Testis (tissue), 3 donors: ENCODE results near the gene PYGO1. TPM values are rescaled to one million over a fixed set of nuclear protein-coding genes. Genes with fewer than 3 reads are reported as not detected.
"Not testable (repeated sequence)": the region's sequence is repeated elsewhere in the genome, so short reads cannot be mapped to it uniquely, and the experiment has no call there.

Source experiments
- DNase-seq: peaks from one replicate; pipeline ENCODE4 v3.0.0-alpha.2; 2019
- H3K27ac ChIP-seq, 2 donors: fragments of 200-600 bp; sonication (generic); one replicate each; pipeline ENCODE4 v1.5.1; 2019
- H3K27me3 ChIP-seq: fragments of 200-600 bp; sonication (generic); one replicate; pipeline ENCODE4 v1.5.1; 2019
- H3K36me3 ChIP-seq: fragments of 200-600 bp; sonication (generic); one replicate; pipeline ENCODE4 v1.5.1; 2017; ENCODE audit warnings: low read depth; ENCODE audit errors: missing control alignments
- H3K4me1 ChIP-seq: fragments of 200-600 bp; sonication (generic); one replicate; pipeline ENCODE4 v1.5.1; 2019
- H3K4me3 ChIP-seq, 2 donors: fragments of 200-600 bp; sonication (generic); one replicate each; pipeline ENCODE4 v1.5.1; 2017 to 2019
- H3K9me3 ChIP-seq: fragments of 200-600 bp; sonication (generic); one replicate; pipeline ENCODE4 v1.5.1; 2017
- POLR2A ChIP-seq: fragments of 450-650 bp; IDR thresholded peaks from one replicate; pipeline ENCODE4 v1.6.1; 2017; ENCODE audit warnings: antibody characterized with exemption, mild to moderate bottlenecking, moderate library complexity
- WGBS, 2 donors: methylation state at CpG; one replicate each; pipeline ENCODE4 v1.1.5; 2018; 5-methylcytosine and 5-hydroxymethylcytosine counted together
- intact Hi-C: fragments of 100-400 bp; cut with DNase I; formaldehyde crosslinking; loops from one replicate; pipeline ENCODE4 v1.15.1; 2023; ENCODE audit warnings: low total_unique reads
- polyA plus RNA-seq: library from polyadenylated mRNA; stranded (reverse); fragments of 350-450 nt; fragmentation: Illumina TruSeq; extraction: RNeasy Lipid Tissue Mini Kit (QIAGEN cat#74804); gene quantifications from one replicate; pipeline ENCODE4 v1.2.3, GENCODE V29; 2014; ENCODE audit warnings: low read depth, low replicate concordance; ENCODE audit not compliant: insufficient read depth
- total RNA-seq, 2 donors: library from RNA; depleted of rRNA; stranded (reverse); fragments of >200 nt; gene quantifications; one replicate each; pipeline ENCODE4 v1.2.3, GENCODE V29; 2016
- TF ChIP-seq, protein P1 (sequence below), 3 experiments: fragments of 450-650 bp in 2 of 3; fragments of 200-600 bp in 1 of 3; sonication (generic) in 1 of 3; IDR thresholded peaks; one replicate each; pipeline ENCODE4 v1.5.1; 2016 to 2019; ENCODE audit warnings: antibody characterized with exemption in 3 of 3, mild to moderate bottlenecking in 2 of 3, moderate library complexity in 1 of 3

Gene PYGO1
- total and polyA plus RNA-seq, 3 donors from 2014 or later = 5.4 to 8.6 (median 8.5) TPM

DNA sequence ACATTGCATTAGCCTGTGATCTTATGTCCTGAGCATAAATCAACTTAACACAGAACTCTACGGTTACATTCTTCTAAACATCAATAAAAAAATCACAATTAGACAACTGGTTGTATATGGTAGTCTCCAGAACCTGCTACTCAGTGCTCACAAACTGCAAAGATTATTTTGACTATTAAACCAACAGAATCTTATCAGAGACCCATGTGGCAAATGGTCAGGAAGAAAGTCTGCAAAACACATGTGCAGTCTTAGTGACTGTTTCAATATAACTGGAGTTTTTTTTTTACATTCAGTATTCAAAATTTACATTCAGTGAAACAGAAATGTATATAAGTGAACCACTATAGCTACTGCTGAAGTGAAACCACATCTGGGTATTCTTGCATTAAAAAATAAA, 27.3 kb upstream of the PYGO1 start:
- Histone ChIP-seq H3K9me3 (no peaks in the 10 kb centered on the region), H3K36me3 (no peaks in the 10 kb centered on the region), H3K27me3 (no peaks in the 10 kb centered on the region), H3K4me3 (no peak overlapping the region), H3K27ac (no peak overlapping the region), H3K4me1 (no peaks in the 10 kb centered on the region)
- TF ChIP-seq, protein P1, sequence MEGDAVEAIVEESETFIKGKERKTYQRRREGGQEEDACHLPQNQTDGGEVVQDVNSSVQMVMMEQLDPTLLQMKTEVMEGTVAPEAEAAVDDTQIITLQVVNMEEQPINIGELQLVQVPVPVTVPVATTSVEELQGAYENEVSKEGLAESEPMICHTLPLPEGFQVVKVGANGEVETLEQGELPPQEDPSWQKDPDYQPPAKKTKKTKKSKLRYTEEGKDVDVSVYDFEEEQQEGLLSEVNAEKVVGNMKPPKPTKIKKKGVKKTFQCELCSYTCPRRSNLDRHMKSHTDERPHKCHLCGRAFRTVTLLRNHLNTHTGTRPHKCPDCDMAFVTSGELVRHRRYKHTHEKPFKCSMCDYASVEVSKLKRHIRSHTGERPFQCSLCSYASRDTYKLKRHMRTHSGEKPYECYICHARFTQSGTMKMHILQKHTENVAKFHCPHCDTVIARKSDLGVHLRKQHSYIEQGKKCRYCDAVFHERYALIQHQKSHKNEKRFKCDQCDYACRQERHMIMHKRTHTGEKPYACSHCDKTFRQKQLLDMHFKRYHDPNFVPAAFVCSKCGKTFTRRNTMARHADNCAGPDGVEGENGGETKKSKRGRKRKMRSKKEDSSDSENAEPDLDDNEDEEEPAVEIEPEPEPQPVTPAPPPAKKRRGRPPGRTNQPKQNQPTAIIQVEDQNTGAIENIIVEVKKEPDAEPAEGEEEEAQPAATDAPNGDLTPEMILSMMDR (IDR thresholded peaks at IDR 0.05) = no peak
- TF ChIP-seq POLR2A = no peak
- intact Hi-C loops = no loop called here
- 81 to 82% methylated on average over 1 of the region's 1 CpG for WGBS, 2 donors
- DNase-seq = no peak

DNA sequence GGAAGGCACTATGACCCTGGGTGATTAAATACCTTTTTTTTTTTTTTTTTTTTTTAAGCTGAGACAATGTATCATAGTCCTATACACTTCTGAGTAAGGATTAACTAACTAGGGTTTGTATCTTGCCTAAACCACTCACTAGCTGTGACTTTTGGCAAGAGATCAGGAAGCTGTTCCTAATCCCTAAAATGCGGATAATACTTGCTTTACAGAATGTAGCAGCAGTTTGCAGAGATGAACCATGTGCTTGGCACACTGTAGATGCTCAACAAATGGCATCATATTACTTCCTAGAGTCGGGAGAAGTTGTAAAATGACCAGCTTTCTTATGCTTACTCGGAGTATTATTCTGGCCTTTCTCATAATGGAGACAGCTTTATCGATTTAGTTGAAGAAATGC, 25.6 kb upstream of the PYGO1 start:
- Histone ChIP-seq H3K9me3 (no peaks in the 10 kb centered on the region), H3K27me3 (no peaks in the 10 kb centered on the region), H3K4me3 (no peak overlapping the region), H3K27ac (no peak overlapping the region), H3K36me3 (no peaks in the 10 kb centered on the region), H3K4me1 (no peaks in the 10 kb centered on the region)
- no peak for DNase-seq
- TF ChIP-seq, protein P1 (IDR thresholded peaks at IDR 0.05) = no peak
- TF ChIP-seq POLR2A = no peak
- WGBS, 2 donors = 81 to 90% methylated on average over 4 of the region's 4 CpGs
- intact Hi-C loops = no loop called here

DNA sequence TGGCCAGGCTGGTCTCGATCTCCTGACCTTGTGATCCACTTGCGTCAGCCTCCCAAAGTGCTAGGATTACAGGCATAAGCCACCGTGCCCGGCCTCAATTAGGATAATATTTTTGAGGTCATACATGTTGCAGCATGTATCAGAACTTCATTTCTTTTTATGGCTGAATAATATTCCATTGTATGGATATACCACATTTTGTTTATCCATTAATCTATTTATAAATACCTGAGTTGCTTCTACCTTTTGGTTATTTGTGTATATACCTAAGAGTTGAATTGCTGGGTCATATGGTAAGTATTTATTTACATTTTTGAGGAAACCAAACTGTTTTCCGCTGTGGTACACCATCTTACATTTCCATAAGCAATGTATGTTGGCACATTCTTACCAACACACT, 18.1 kb upstream of the PYGO1 start:
- H3K27me3 ChIP-seq = no peaks in the 10 kb centered on the region
- no peak overlapping the region for H3K27ac ChIP-seq
- 89 to 93% methylated on average over 5 of the region's 5 CpGs for WGBS, 2 donors
- intact Hi-C loops = no loop called here
- H3K36me3 ChIP-seq = no peaks in the 10 kb centered on the region
- H3K4me3 ChIP-seq = no peak overlapping the region
- H3K4me1 ChIP-seq = no peaks in the 10 kb centered on the region
- TF ChIP-seq, protein P1 (IDR thresholded peaks at IDR 0.05) = no peak
- TF ChIP-seq POLR2A = no peak
- DNase-seq = no peak
- no peaks in the 10 kb centered on the region for H3K9me3 ChIP-seq

DNA sequence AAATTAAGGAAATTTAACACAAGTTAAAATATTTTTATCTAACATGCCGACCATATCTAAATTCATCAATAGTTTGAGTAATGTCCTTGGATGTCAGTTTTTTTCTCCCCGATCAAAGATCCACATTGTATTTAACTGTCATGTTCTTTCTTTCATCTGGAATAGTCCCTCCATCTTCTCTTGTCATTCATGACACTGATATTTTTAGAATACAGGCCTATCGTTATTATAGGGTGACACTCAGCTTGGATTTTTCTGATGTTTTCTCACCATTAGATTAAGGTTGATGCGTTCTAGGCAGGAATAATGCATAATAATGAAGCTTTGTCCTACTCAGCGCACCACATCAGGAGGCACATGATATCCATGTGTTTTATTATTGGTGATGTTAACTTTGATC, 13.2 kb upstream of the PYGO1 start:
- intact Hi-C loops = no loop called here
- no peak for DNase-seq
- WGBS, 2 donors = 82 to 90% methylated on average over 5 of the region's 5 CpGs
- no peaks in the 10 kb centered on the region for H3K36me3 ChIP-seq
- H3K4me1 ChIP-seq = no peaks in the 10 kb centered on the region
- H3K9me3 ChIP-seq = no peaks in the 10 kb centered on the region
- H3K27me3 ChIP-seq = no peaks in the 10 kb centered on the region
- TF ChIP-seq POLR2A = no peak
- TF ChIP-seq, protein P1 (IDR thresholded peaks at IDR 0.05) = no peak
- no peak overlapping the region for H3K4me3 ChIP-seq
- no peak overlapping the region for H3K27ac ChIP-seq

DNA sequence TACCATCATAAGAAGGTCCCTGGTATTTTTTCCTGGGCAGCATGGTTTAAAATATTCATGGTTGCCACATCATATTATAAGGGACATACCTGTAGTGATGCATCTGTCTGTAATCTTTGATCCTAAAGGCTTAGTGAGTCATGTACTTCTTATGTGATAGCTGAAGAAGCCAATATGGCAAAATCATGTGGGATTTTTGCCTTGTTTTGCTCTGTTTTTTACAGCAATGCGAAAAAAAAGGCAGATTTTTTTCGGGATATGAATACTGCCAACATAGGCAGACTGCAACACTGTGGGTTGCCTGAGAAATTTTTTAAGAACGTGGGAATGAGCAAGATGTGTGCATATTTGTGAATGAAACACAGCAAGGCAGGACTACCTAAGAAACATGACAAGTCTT, 11.3 kb upstream of the PYGO1 start:
- TF ChIP-seq, protein P1 (IDR thresholded peaks at IDR 0.05) = no peak
- TF ChIP-seq POLR2A = no peak
- Histone ChIP-seq H3K27me3 (no peaks in the 10 kb centered on the region), H3K9me3 (no peaks in the 10 kb centered on the region), H3K27ac (no peak overlapping the region), H3K4me3 (no peak overlapping the region), H3K36me3 (no peaks in the 10 kb centered on the region), H3K4me1 (no peaks in the 10 kb centered on the region)
- 67 to 77% methylated on average over 3 of the region's 3 CpGs for WGBS, 2 donors
- DNase-seq = no peak
- intact Hi-C loops = no loop called here

DNA sequence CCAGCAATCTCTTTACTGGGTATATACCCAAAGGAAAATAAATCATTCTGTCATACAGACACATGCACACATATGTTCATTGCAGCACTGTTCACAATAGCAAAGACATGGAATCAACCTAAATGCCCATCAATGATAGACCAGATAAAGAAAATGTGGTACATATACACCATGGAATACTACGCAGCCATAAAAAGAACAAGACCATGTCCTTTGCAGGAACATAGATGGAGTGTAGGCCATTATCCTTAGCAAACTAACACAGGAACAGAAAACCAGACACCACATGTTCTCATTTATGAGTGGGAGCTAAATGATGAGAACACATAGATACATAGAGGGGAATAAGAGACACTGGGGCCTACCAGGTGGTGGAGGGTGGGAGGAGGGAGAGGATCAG, 4.9 kb upstream of the PYGO1 start:
- intact Hi-C loops, H3K4me3 ChIP-seq, DNase-seq, H3K27me3 ChIP-seq, H3K27ac ChIP-seq, H3K36me3 ChIP-seq, H3K9me3 ChIP-seq, H3K4me1 ChIP-seq: not testable (repeated sequence)
- WGBS, 2 donors = 96 to 100% methylated on average over 1 of the region's 1 CpG
